ENCODE results near the gene KCNQ4. TPM values are rescaled to one million over a fixed set of nuclear protein-coding genes. Genes with fewer than 3 reads are reported as not detected.

The KCNQ4 gene
- total and polyA plus RNA-seq, 8 donors = 0.92 to 1.7 (median 1.4) TPM

DNA sequence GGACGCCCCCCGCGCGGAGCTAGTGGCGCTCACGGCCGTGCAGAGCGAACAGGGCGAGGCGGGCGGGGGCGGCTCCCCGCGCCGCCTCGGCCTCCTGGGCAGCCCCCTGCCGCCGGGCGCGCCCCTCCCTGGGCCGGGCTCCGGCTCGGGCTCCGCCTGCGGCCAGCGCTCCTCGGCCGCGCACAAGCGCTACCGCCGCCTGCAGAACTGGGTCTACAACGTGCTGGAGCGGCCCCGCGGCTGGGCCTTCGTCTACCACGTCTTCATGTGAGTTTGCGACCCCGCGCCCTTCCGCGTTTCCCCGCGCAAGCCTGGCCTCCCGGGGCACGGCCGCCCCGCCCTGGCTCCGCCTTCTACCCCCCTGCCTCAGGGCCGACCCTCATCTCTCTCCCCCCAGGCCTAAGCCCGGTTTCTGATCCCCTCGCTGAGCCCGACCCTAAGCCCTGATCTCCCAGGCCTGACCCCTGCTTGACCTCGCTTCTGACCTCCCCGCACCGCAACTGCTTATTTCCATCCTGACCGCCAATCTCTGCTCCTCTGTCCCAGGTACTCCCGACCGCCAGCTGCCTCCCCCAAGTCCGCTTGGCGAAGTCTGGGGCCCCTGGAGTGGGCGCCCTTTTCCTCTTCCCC, 669 bp downstream of the KCNQ4 start:
- intact Hi-C loops (cut with DNase I) = no loop called here
- DNase-seq = peak in 2 of 4 donors; percentile 35 to 81
- Histone ChIP-seq H3K4me3 (peak overlapping the region in 1 of 2 donors; percentile 24), H3K27me3 (peaks cover 0 to 40% of the 10 kb centered on the region in 2 donors), H3K27ac (no peak overlapping the region), H3K9me3 (no peaks in the 10 kb centered on the region), H3K4me1 (peaks cover 7 to 12% of the 10 kb centered on the region in 2 donors), H3K36me3 (no peaks in the 10 kb centered on the region)
- ATAC-seq = peak; percentile 17
- no peak for TF ChIP-seq CTCF (IDR thresholded peaks at IDR 0.05)

DNA sequence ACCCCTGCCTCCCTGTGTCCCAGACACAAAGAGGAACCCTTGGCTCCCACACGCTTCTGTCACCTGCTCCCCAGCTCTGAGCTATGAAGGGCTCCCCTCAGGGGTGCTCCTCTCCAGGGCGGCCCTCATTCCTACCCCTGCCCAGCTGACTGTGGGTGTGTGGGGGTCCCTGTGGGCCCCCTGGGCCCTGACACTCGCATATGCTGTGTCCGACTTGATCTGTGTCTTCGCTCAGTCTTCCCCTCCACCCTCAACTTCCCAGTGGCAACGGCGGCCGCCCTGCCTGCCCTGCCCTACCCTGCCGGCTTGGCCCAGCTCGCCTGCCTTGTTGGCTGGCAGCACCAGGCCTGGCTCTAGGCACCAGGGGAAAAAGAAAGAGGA, 1.2 kb downstream of the KCNQ4 start:
- peaks cover 0 to 40% of the 10 kb centered on the region in 2 donors for H3K27me3 ChIP-seq
- no peaks in the 10 kb centered on the region for H3K36me3 ChIP-seq
- H3K4me3 ChIP-seq = peak overlapping the region in 1 of 2 donors; percentile 24
- H3K9me3 ChIP-seq = no peaks in the 10 kb centered on the region
- TF ChIP-seq CTCF (IDR thresholded peaks at IDR 0.05) = no peak
- ATAC-seq (no peak), DNase-seq (no peak)
- H3K4me1 ChIP-seq = peaks cover 7 to 12% of the 10 kb centered on the region in 2 donors
- no peak overlapping the region for H3K27ac ChIP-seq
- intact Hi-C loops (cut with DNase I) = no loop called here

DNA sequence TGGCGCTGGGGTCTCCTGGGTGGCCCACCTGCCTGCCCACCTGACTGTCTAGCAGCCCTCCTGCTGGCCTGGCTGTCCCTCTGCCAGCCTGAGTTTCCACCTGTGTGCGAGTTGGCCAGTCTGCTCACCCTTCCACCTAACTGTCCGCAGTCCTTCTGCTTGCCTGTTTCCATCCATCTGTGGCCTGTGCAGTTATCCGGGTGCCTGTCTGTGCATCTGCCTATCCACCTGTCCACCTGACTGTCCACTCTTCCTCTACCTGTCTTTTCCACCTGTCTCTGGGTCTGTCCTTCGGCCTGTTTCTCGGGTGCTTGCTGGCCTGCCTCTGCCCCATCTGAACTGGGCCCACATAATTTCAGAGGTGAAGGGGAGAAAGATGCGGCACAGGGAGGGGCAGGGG, 1.9 kb downstream of the KCNQ4 start:
- Histone ChIP-seq H3K27me3 (peaks cover 0 to 40% of the 10 kb centered on the region in 2 donors), H3K4me3 (no peak overlapping the region), H3K36me3 (no peaks in the 10 kb centered on the region), H3K27ac (no peak overlapping the region), H3K9me3 (no peaks in the 10 kb centered on the region), H3K4me1 (peaks cover 7 to 12% of the 10 kb centered on the region in 2 donors)
- intact Hi-C loops (cut with DNase I) = no loop called here
- DNase-seq = no peak
- TF ChIP-seq CTCF (IDR thresholded peaks at IDR 0.05) = no peak
- no peak for ATAC-seq

DNA sequence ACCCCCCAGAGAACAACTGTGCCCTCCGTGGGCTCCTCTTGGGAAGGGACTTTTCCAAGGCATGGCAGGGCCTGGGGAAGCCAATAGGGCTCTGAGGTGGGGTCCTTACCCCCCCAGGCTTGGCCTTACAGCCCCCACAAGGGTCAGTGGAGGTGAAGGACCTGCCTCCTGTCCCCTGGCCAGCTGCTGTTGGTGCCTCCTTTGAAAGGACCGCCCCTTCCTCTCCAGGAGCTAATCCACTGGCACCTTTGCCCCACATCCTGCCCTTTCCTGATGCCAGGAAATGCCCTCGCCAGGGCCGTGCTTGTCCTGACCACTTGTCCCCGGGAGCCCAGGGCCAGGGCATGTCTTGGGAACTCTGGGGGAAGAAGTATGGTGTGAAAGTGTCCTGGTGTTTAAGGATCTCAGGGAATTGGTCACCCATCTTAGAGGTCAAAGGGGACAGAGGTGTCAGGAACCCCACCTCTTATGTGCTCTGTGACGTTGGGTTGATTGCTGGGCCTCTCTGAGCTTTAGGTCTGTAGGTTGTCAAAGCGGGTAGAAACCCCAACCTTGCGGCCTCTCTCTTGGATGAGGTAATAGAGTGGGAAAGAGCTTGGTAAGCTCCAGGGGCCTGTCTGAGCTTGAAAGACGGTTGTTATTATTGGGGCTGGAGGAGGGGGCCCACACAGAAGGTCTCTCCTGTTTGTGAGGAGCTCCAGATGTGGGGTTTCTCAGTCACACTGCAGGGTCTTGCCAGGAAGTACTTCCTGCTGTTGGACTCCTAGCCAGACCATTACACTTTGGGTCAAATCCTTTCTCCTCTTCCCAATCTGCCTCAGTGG, 2.8 kb downstream of the KCNQ4 start:
- Histone ChIP-seq H3K36me3 (no peaks in the 10 kb centered on the region), H3K27ac (no peak overlapping the region)

More for the DNA sequence above, 2.8 kb downstream of the KCNQ4 start:
- TF ChIP-seq CTCF (IDR thresholded peaks at IDR 0.05) = no peak
- Histone ChIP-seq H3K9me3 (no peaks in the 10 kb centered on the region), H3K27me3 (peaks cover 0 to 38% of the 10 kb centered on the region in 2 donors), H3K4me3 (no peak overlapping the region), H3K4me1 (peaks cover 7 to 12% of the 10 kb centered on the region in 2 donors)
- ATAC-seq = no peak
- intact Hi-C loops (cut with DNase I) = no loop called here
- peak in 1 of 4 donors; percentile 35 for DNase-seq
